Endodermal cell (in vitro differentiated cells): ENCODE results near the gene GAGE12F. TPM values are rescaled to one million over a fixed set of nuclear protein-coding genes. Genes with fewer than 3 reads are reported as not detected.
"Not testable (repeated sequence)": the region's sequence is repeated elsewhere in the genome, so short reads cannot be mapped to it uniquely, and the experiment has no call there.

Experiments used
- DNase-seq: peaks from one replicate; pipeline ENCODE4 v3.0.0-alpha.2; 2017
- H3K27ac ChIP-seq: 2 replicates; pipeline ENCODE4 v1.5.1; 2013; ENCODE audit warnings: mild to moderate bottlenecking, low read depth, low read length, moderate library complexity
- H3K27me3 ChIP-seq: 2 replicates; pipeline ENCODE4 v1.6.1; 2013; ENCODE audit warnings: mild to moderate bottlenecking, low read length, moderate library complexity; ENCODE audit not compliant: insufficient read depth, control insufficient read depth, poor library complexity, severe bottlenecking
- H3K36me3 ChIP-seq: 2 replicates; pipeline ENCODE4 v1.7.0; 2013; ENCODE audit warnings: mild to moderate bottlenecking, low read length, moderate library complexity; ENCODE audit not compliant: control insufficient read depth, insufficient read depth
- H3K4me1 ChIP-seq: one replicate; pipeline ENCODE4 v1.7.0; 2013; ENCODE audit warnings: low read length; ENCODE audit not compliant: control insufficient read depth, insufficient read depth
- H3K4me3 ChIP-seq: 2 replicates; pipeline ENCODE4 v1.5.1; 2013; ENCODE audit warnings: mild to moderate bottlenecking, low read length, moderate library complexity
- H3K9ac ChIP-seq: 2 replicates; pipeline ENCODE4 v1.6.1; 2013; ENCODE audit warnings: mild to moderate bottlenecking, low read length, moderate library complexity; ENCODE audit not compliant: poor library complexity, severe bottlenecking; ENCODE audit errors: extremely low read depth
- H3K9me3 ChIP-seq: 2 replicates; pipeline ENCODE4 v1.6.1; 2013; ENCODE audit warnings: mild to moderate bottlenecking, low read length, moderate library complexity; ENCODE audit not compliant: control insufficient read depth
- H3K27ac Mint-ChIP-seq: 2 replicates; pipeline ENCODE4 v1.8.0; 2020; ENCODE audit warnings: mixed read lengths
- H3K27me3 Mint-ChIP-seq: 2 replicates; pipeline ENCODE4 v1.8.0; 2021; ENCODE audit warnings: mild to moderate bottlenecking, mixed read lengths; ENCODE audit not compliant: insufficient read depth
- H3K36me3 Mint-ChIP-seq: 2 replicates; pipeline ENCODE4 v1.8.0; 2020; ENCODE audit warnings: low read depth, mixed read lengths
- H3K4me1 Mint-ChIP-seq: 2 replicates; pipeline ENCODE4 v1.8.0; 2020; ENCODE audit warnings: mixed read lengths
- H3K4me3 Mint-ChIP-seq: 2 replicates; pipeline ENCODE4 v1.8.0; 2020; ENCODE audit warnings: mild to moderate bottlenecking, moderate library complexity, mixed read lengths
- H3K9me3 Mint-ChIP-seq: 2 replicates; pipeline ENCODE4 v1.8.0; 2020; ENCODE audit warnings: mild to moderate bottlenecking, mixed read lengths
- WGBS, 2 experiments: methylation state at CpG; one replicate each; pipeline versions ENCODE4 v1.1.5 to v1.1.7; 2013; ENCODE audit warnings: missing lambda C conversion rate in 2 of 2, mixed read lengths in 1 of 2; ENCODE audit not compliant: insufficient coverage in 1 of 2, insufficient read length in 1 of 2; 5-methylcytosine and 5-hydroxymethylcytosine counted together
- total RNA-seq, 2 donors: library from RNA; stranded (reverse); fragmentation: NEBNext Ultra II Directional in 1 of 2; extraction: Animal tissue kit (Norgen Biotek cat#: 25700) in 1 of 2; gene quantifications; 2 replicates in 1 of 2; 3 replicates in 1 of 2; pipeline ENCODE4 v1.2.1, GENCODE V29; 2021

The GAGE12F gene
- total RNA-seq, 2 donors from 2014 or later: not detected

GRCh38 chrX:49579649-49580048 lies 19.0 kb downstream of the GAGE12F start, which contains the start of gene GAGE12H:
GAGE12H (plus strand) TSS chrX:49579949; CDS start chrX:49581104, 1,155 bp downstream.
- not testable (repeated sequence) for H3K36me3 Mint-ChIP-seq, H3K27me3 Mint-ChIP-seq, H3K36me3 ChIP-seq, H3K4me3 ChIP-seq, H3K9ac ChIP-seq, H3K9me3 Mint-ChIP-seq, H3K9me3 ChIP-seq, H3K27ac Mint-ChIP-seq, H3K4me3 Mint-ChIP-seq, H3K4me1 ChIP-seq, H3K4me1 Mint-ChIP-seq, H3K27ac ChIP-seq, DNase-seq, H3K27me3 ChIP-seq
- no CpG with 5 or more reads among the region's 16 CpGs for WGBS, 2 experiments

- H3K27me3 ChIP-seq, H3K4me1 Mint-ChIP-seq, H3K27me3 Mint-ChIP-seq, H3K4me1 ChIP-seq, H3K36me3 ChIP-seq, H3K9ac ChIP-seq, H3K27ac ChIP-seq, H3K9me3 ChIP-seq, H3K4me3 Mint-ChIP-seq, DNase-seq, H3K36me3 Mint-ChIP-seq, H3K9me3 Mint-ChIP-seq, H3K27ac Mint-ChIP-seq, H3K4me3 ChIP-seq: not testable (repeated sequence)
- WGBS, 2 experiments: no CpG with 5 or more reads among the region's 16 CpGs
Observed at GRCh38 chrX:49589196-49589595, 28.6 kb downstream of the GAGE12F start, which contains the start of gene GAGE2A. GAGE2A (plus strand) TSS chrX:49589496; CDS start chrX:49590651, 1,155 bp downstream.

- not testable (repeated sequence) for DNase-seq, H3K4me1 ChIP-seq, H3K4me3 ChIP-seq, H3K36me3 Mint-ChIP-seq, H3K27me3 ChIP-seq, H3K27me3 Mint-ChIP-seq, H3K4me3 Mint-ChIP-seq, H3K27ac Mint-ChIP-seq, H3K4me1 Mint-ChIP-seq, H3K9ac ChIP-seq, H3K36me3 ChIP-seq, H3K9me3 Mint-ChIP-seq, H3K27ac ChIP-seq, H3K9me3 ChIP-seq
- WGBS, 2 experiments: 96 to 100% methylated on average over 2 to 17 of the region's 37 CpGs
Observed at GRCh38 chrX:49589769-49590478, 29.3 kb downstream of the GAGE12F start.

- H3K4me1 Mint-ChIP-seq, H3K4me3 Mint-ChIP-seq, H3K27ac ChIP-seq, H3K9me3 Mint-ChIP-seq, H3K27me3 Mint-ChIP-seq, H3K36me3 Mint-ChIP-seq, H3K9me3 ChIP-seq, DNase-seq, H3K4me1 ChIP-seq, H3K27ac Mint-ChIP-seq, H3K9ac ChIP-seq, H3K4me3 ChIP-seq, H3K27me3 ChIP-seq, H3K36me3 ChIP-seq: not testable (repeated sequence)
- WGBS, 2 experiments: 98% methylated on average over 12 of the region's 17 CpGs; no CpG with 5 or more reads in 1 of the 2 experiments
Observed at GRCh38 chrX:49590488-49590887, 29.8 kb downstream of the GAGE12F start.

- not testable (repeated sequence) for H3K27ac ChIP-seq, H3K4me1 Mint-ChIP-seq, H3K36me3 Mint-ChIP-seq, H3K9me3 Mint-ChIP-seq, H3K4me3 Mint-ChIP-seq, H3K9me3 ChIP-seq, H3K27me3 Mint-ChIP-seq, H3K27ac Mint-ChIP-seq, DNase-seq, H3K9ac ChIP-seq, H3K4me1 ChIP-seq, H3K27me3 ChIP-seq, H3K36me3 ChIP-seq, H3K4me3 ChIP-seq
- WGBS, 2 experiments: no CpG with 5 or more reads among the region's 16 CpGs
Observed at GRCh38 chrX:49598720-49599119, 38.1 kb downstream of the GAGE12F start, which contains the start of gene GAGE1. GAGE1 (plus strand) TSS chrX:49599020; CDS start chrX:49600175, 1,155 bp downstream.
